DND-41 (cell line): ENCODE results near the gene NPFFR2.

Experiments
- ATAC-seq: fragments of 200-7000 bp; cut with Tn5 transposase; 3 replicates; pipeline ENCODE4 v1.9.1; 2021; ENCODE audit warnings: low read depth; ENCODE audit not compliant: insufficient read depth
- DNase-seq: peaks from one replicate; pipeline ENCODE4 v3.0.0-alpha.2; 2020
- H2AFZ ChIP-seq: 2 replicates; pipeline ENCODE4 v1.6.0; 2012; ENCODE audit warnings: low read depth, low read length
- H3K27ac ChIP-seq: 2 replicates; pipeline ENCODE4 v1.5.1; 2012; ENCODE audit warnings: low read length, inconsistent platforms
- H3K27me3 ChIP-seq: fragments of 200-600 bp; sonication (generic); 2 replicates; pipeline ENCODE4 v1.6.0; 2012; ENCODE audit warnings: low read length, mild to moderate bottlenecking, inconsistent platforms; ENCODE audit not compliant: insufficient read depth, poor library complexity
- H3K36me3 ChIP-seq: 2 replicates; pipeline ENCODE4 v1.5.1; 2012; ENCODE audit warnings: low read length, inconsistent platforms; ENCODE audit not compliant: insufficient read depth
- H3K4me1 ChIP-seq: 2 replicates; pipeline ENCODE4 v1.5.1; 2012; ENCODE audit warnings: mild to moderate bottlenecking, low read length; ENCODE audit not compliant: insufficient read depth
- H3K4me2 ChIP-seq: 2 replicates; pipeline ENCODE4 v1.6.0; 2012; ENCODE audit warnings: mild to moderate bottlenecking, moderate library complexity, low read length, inconsistent platforms; ENCODE audit not compliant: insufficient read depth
- H3K4me3 ChIP-seq, 2 experiments: fragments of 200-600 bp in 1 of 2; shearing (Covaris generic) in 1 of 2; 2 replicates each; pipeline ENCODE4 v1.5.1; 2012 to 2016; ENCODE audit warnings: inconsistent platforms in 2 of 2, low read length in 2 of 2, mild to moderate bottlenecking in 2 of 2, low read depth in 1 of 2, moderate library complexity in 1 of 2
- H3K79me2 ChIP-seq: 2 replicates; pipeline ENCODE4 v1.6.0; 2012; ENCODE audit warnings: low read length, inconsistent platforms; ENCODE audit not compliant: insufficient read depth
- H3K9ac ChIP-seq: 2 replicates; pipeline ENCODE4 v1.6.0; 2012; ENCODE audit warnings: low read depth, mild to moderate bottlenecking, inconsistent platforms, low read length, moderate library complexity
- H3K9me3 ChIP-seq: 2 replicates; pipeline ENCODE4 v1.5.1; 2012; ENCODE audit warnings: low read length, moderate library complexity, mild to moderate bottlenecking, inconsistent platforms; ENCODE audit not compliant: insufficient read depth, severe bottlenecking
- H4K20me1 ChIP-seq: 2 replicates; pipeline ENCODE4 v1.6.0; 2012; ENCODE audit warnings: low read length; ENCODE audit not compliant: insufficient read depth
- EZH2 ChIP-seq: IDR thresholded peaks from 3 replicates; pipeline ENCODE4 v1.6.1; 2012; ENCODE audit warnings: borderline replicate concordance, low read depth, mild to moderate bottlenecking, moderate library complexity, low read length, inconsistent platforms; ENCODE audit not compliant: severe bottlenecking
- TF ChIP-seq, protein P1 (sequence below): IDR thresholded peaks from 2 replicates; pipeline ENCODE4 v1.5.1; 2012; ENCODE audit warnings: borderline replicate concordance, low read length, moderate library complexity, mild to moderate bottlenecking; ENCODE audit not compliant: poor library complexity, severe bottlenecking; ENCODE audit errors: extremely low read depth

The NPFFR2 gene

DNA sequence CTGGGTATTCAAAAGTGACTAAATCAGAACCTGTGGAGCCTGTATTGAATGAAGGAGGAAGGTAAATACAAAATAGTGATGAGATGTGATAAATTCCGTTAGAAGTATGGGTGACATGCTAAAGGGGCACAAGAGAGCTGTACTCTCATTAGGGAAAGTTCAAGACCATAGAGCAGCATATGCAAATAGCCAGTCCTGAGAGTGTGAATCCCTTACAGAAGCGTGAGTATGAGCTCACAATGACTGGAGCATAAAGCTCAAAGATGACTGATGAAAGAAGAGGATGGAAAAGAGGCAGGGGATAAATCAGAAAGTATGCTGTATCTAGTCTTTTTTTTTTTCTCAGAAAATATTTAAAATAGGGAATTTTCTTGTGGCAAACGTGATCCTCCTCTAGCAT lies 12.1 kb upstream of the NPFFR2 start:
- no peaks in the 10 kb centered on the region for H3K9me3 ChIP-seq
- no peaks in the 10 kb centered on the region for H3K36me3 ChIP-seq
- H4K20me1 ChIP-seq, result no peaks in the 10 kb centered on the region
- H2AFZ ChIP-seq, result no peak overlapping the region
- H3K4me1 ChIP-seq, result no peaks in the 10 kb centered on the region
- no peak overlapping the region for H3K27ac ChIP-seq
- no peak for ATAC-seq
- no peaks in the 10 kb centered on the region for H3K27me3 ChIP-seq
- TF ChIP-seq EZH2, result no peak
- TF ChIP-seq, protein P1, sequence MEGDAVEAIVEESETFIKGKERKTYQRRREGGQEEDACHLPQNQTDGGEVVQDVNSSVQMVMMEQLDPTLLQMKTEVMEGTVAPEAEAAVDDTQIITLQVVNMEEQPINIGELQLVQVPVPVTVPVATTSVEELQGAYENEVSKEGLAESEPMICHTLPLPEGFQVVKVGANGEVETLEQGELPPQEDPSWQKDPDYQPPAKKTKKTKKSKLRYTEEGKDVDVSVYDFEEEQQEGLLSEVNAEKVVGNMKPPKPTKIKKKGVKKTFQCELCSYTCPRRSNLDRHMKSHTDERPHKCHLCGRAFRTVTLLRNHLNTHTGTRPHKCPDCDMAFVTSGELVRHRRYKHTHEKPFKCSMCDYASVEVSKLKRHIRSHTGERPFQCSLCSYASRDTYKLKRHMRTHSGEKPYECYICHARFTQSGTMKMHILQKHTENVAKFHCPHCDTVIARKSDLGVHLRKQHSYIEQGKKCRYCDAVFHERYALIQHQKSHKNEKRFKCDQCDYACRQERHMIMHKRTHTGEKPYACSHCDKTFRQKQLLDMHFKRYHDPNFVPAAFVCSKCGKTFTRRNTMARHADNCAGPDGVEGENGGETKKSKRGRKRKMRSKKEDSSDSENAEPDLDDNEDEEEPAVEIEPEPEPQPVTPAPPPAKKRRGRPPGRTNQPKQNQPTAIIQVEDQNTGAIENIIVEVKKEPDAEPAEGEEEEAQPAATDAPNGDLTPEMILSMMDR, result no peak
- H3K9ac ChIP-seq, result no peak overlapping the region
- no peak for DNase-seq
- no peak overlapping the region for H3K4me3 ChIP-seq
- no peaks in the 10 kb centered on the region for H3K79me2 ChIP-seq
- H3K4me2 ChIP-seq, result no peak overlapping the region

DNA sequence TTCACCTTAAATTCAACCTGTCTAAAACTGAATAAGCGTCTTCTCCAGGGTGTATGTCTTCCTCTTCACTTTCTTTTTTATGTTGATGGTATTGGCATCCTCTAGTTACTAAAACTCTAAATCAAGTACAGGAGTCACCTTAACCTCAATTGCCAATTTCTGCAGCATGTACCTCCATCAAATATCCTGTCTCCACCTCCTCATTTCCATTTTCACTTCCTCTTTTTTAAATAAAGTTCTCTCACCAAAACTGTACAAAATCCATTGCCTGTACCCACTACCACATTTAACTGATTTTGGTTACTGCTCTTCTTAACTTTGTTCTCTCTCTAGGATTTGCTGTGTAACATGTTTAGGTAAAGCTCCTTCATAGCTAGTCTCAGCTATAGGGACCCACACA lies 9.2 kb upstream of the NPFFR2 start:
- Histone ChIP-seq H3K27me3 (no peaks in the 10 kb centered on the region), H3K9ac (no peak overlapping the region), H4K20me1 (no peaks in the 10 kb centered on the region), H3K4me1 (no peaks in the 10 kb centered on the region), H2AFZ (no peak overlapping the region), H3K36me3 (no peaks in the 10 kb centered on the region), H3K9me3 (no peaks in the 10 kb centered on the region), H3K4me3 (no peak overlapping the region), H3K79me2 (no peaks in the 10 kb centered on the region), H3K27ac (no peak overlapping the region), H3K4me2 (no peak overlapping the region)
- no peak for ATAC-seq
- no peak for TF ChIP-seq EZH2
- TF ChIP-seq, protein P1, result no peak
- DNase-seq, result no peak

DNA sequence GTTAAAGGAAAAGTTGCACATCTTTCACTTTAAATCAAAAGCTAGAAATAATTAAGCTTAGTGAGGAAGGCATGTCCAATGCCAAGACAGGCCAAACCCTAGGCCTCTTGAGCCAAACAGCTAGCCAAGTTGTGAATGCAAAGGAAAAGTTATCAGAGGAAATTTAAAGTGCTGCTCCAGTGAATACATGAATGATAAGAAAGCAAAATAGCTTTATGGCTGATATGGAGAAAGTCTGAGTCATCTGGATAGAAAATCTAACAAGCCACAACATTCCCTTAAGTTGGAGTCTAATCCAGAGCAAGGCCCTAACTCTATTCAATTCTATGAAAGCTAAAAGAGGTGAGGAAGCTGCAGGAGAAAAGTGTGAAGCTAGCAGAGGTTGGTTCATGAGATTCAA lies 23.8 kb downstream of the NPFFR2 start:
- ATAC-seq (no peak), DNase-seq (no peak)
- H3K4me1 ChIP-seq, result no peaks in the 10 kb centered on the region
- H3K79me2 ChIP-seq, result no peaks in the 10 kb centered on the region
- TF ChIP-seq, protein P1, result no peak
- no peak for TF ChIP-seq EZH2
- no peak overlapping the region for H3K9ac ChIP-seq
- H3K9me3 ChIP-seq, result no peaks in the 10 kb centered on the region
- no peak overlapping the region for H3K4me3 ChIP-seq
- H3K27me3 ChIP-seq, result no peaks in the 10 kb centered on the region
- no peak overlapping the region for H3K4me2 ChIP-seq
- no peaks in the 10 kb centered on the region for H4K20me1 ChIP-seq
- no peak overlapping the region for H2AFZ ChIP-seq
- no peaks in the 10 kb centered on the region for H3K36me3 ChIP-seq
- H3K27ac ChIP-seq, result no peak overlapping the region

DNA sequence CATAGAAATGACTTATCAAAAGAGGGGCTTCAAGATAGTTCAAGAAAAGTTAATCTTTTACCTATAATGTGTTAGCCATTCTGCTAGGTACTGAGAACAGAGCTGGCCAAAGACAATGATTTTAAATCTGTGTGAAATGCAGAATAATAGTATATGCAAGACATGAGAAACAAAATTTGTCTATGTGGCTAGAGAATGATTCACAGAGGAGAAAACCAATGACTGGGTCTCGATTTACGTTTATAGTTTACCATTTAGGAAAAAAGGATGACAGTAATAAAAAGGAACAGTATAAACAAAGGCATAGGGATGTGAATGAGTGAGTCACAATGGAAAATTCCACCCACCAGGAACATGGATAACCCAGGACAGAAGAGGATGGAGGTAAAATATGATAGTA lies 31.9 kb downstream of the NPFFR2 start:
- Histone ChIP-seq H3K9ac (no peak overlapping the region), H3K27ac (no peak overlapping the region), H3K4me1 (no peaks in the 10 kb centered on the region), H4K20me1 (no peaks in the 10 kb centered on the region), H3K36me3 (no peaks in the 10 kb centered on the region), H3K4me2 (no peak overlapping the region), H3K9me3 (no peaks in the 10 kb centered on the region), H3K27me3 (no peaks in the 10 kb centered on the region), H2AFZ (no peak overlapping the region), H3K79me2 (no peaks in the 10 kb centered on the region), H3K4me3 (no peak overlapping the region)
- ATAC-seq (no peak), DNase-seq (no peak)
- TF ChIP-seq, protein P1, result no peak
- TF ChIP-seq EZH2, result no peak
